ENCODE data around the gene ZMYND19. TPM values are rescaled to one million over a fixed set of nuclear protein-coding genes. Genes with fewer than 3 reads are reported as not detected.
A peak's percentile ranks its signal among the peaks of the same experiment; 100 is the strongest.

The ZMYND19 gene
- total and polyA plus RNA-seq, 2 of the 4 experiments (the other 2 are of a cell fraction), result 14.3 to 21.4 TPM

- peak; percentile 42 for ATAC-seq (ENCODE audit: low read depth)
- H3K4me1 ChIP-seq (ENCODE audit: control insufficient read depth, insufficient read depth, low read length), result peaks cover 7% of the 10 kb centered on the region
- no peak overlapping the region for H2BK5ac ChIP-seq (ENCODE audit: low read depth, low read length, poor library complexity, severe bottlenecking)
- TF ChIP-seq CEBPB (IDR thresholded peaks at IDR 0.05; ENCODE audit: low read depth, low read length), result no peak
- TF ChIP-seq FOS (IDR thresholded peaks at IDR 0.05; ENCODE audit: low read depth, low read length), result no peak
- TF ChIP-seq MXI1 (IDR thresholded peaks at IDR 0.05; ENCODE audit: borderline replicate concordance, low read depth, low read length), result no peak
- no peak for TF ChIP-seq BHLHE40 (IDR thresholded peaks at IDR 0.05; ENCODE audit: low read depth, low read length)
- no peak for TF ChIP-seq RAD21 (IDR thresholded peaks at IDR 0.05; ENCODE audit: low read length)
- no peak for TF ChIP-seq RFX5 (IDR thresholded peaks at IDR 0.05; ENCODE audit: low read depth, low read length)
- TF ChIP-seq, protein P1, sequence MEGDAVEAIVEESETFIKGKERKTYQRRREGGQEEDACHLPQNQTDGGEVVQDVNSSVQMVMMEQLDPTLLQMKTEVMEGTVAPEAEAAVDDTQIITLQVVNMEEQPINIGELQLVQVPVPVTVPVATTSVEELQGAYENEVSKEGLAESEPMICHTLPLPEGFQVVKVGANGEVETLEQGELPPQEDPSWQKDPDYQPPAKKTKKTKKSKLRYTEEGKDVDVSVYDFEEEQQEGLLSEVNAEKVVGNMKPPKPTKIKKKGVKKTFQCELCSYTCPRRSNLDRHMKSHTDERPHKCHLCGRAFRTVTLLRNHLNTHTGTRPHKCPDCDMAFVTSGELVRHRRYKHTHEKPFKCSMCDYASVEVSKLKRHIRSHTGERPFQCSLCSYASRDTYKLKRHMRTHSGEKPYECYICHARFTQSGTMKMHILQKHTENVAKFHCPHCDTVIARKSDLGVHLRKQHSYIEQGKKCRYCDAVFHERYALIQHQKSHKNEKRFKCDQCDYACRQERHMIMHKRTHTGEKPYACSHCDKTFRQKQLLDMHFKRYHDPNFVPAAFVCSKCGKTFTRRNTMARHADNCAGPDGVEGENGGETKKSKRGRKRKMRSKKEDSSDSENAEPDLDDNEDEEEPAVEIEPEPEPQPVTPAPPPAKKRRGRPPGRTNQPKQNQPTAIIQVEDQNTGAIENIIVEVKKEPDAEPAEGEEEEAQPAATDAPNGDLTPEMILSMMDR (conservative IDR thresholded peaks at IDR 0.05; ENCODE audit: low read depth, low read length), result no peak
- in situ Hi-C loops (cut with MboI; ENCODE audit: low sequenced_read_pairs), result no loop called here
- intact Hi-C loops (cut with micrococcal nuclease), result no loop called here
- no peak overlapping the region; the same call in 1 of the 2 replicates for H3K4me2 ChIP-seq (ENCODE audit: low read depth, low read length)
- BruUV-seq (replicated peaks), result no TSS peak
- H4K91ac ChIP-seq (ENCODE audit: insufficient read depth, low read depth, low read length), result no peak overlapping the region
- H2BK15ac ChIP-seq (ENCODE audit: low read depth, low read length), result no peak overlapping the region
- H3K36me3 ChIP-seq (ENCODE audit: control insufficient read depth, insufficient read depth, low read length), result peaks cover 25% of the 10 kb centered on the region
- H4K20me1 ChIP-seq (ENCODE audit: insufficient read depth, low read length), result peaks cover 10% of the 10 kb centered on the region; the same call in 1 of the 2 replicates
- peak overlapping the region; percentile 43; the same call in 1 of the 2 replicates for H3K27ac ChIP-seq (ENCODE audit: insufficient read depth, low read length)
- peak overlapping the region; percentile 82 for H2AFZ ChIP-seq (replicated peaks; ENCODE audit: low read length, poor library complexity)
- H3K4ac ChIP-seq (ENCODE audit: low read depth, low read length), result no peak overlapping the region
- dilution Hi-C loops (cut with HindIII; ENCODE audit: low sequenced_read_pairs, unreplicated experiment), result no loop called here
- H4K5ac ChIP-seq (ENCODE audit: low read depth, low read length), result no peak overlapping the region
- H3K9me3 ChIP-seq (ENCODE audit: control insufficient read depth, insufficient read depth, low read length), result no peaks in the 10 kb centered on the region
- H3K9ac ChIP-seq (ENCODE audit: low read depth, low read length), result 0 out of 2 replicates have a peak overlapping the region, but pooled peaks have one; percentile 31
- WGBS, 2 experiments (ENCODE audit: extremely low coverage in 2 of 2, insufficient read length in 1 of 2), result 0% methylated on average over 21 of the region's 61 CpGs; no CpG with 5 or more reads in 1 of the 2 experiments
- no peak overlapping the region for H3K23ac ChIP-seq (ENCODE audit: low read depth, low read length)
- H3K9me1 ChIP-seq (ENCODE audit: insufficient read depth, low read length), result no peaks in the 10 kb centered on the region
- H2AK5ac ChIP-seq (ENCODE audit: low read depth, low read length), result no peak overlapping the region
- H2BK20ac ChIP-seq (ENCODE audit: low read depth, low read length), result no peak overlapping the region
- ChIA-PET POLR2A (ENCODE audit: unreplicated experiment) (interaction anchor here (1.1 kb wide), 1 partner anchor 15 kb away, joined by 3 read pairs; no protein-coding TSS in a partner anchor), CTCF (no interaction called here)
- peaks cover 7 to 35% of the 10 kb centered on the region in 2 experiments for H3K79me1 ChIP-seq (ENCODE audit: low read depth in 1 of 2, low read length in 2 of 2)
- H4K8ac ChIP-seq (ENCODE audit: low read depth in 2 of 2, low read length in 2 of 2), result no peak overlapping the region
- DNase-seq, result no peak
- peak overlapping the region; percentile 99 for H3K4me3 ChIP-seq (ENCODE audit: insufficient read depth, low read depth, low read length)
- H3K14ac ChIP-seq (replicated peaks; ENCODE audit: low read depth, low read length), result no peak overlapping the region
- no peak overlapping the region for H3K56ac ChIP-seq (ENCODE audit: extremely low read depth, insufficient read depth, low read length)
- no peak overlapping the region for H3K18ac ChIP-seq (ENCODE audit: low read depth, low read length)
- H2BK120ac ChIP-seq (ENCODE audit: low read depth, low read length), result no peak overlapping the region
- no peaks in the 10 kb centered on the region for H3K27me3 ChIP-seq (ENCODE audit: control insufficient read depth, insufficient read depth, low read length)
- H2AK9ac ChIP-seq (replicated peaks; ENCODE audit: low read depth, low read length, poor library complexity), result peak overlapping the region; percentile 82
Observed at GRCh38 chr9:137590123-137590468, 216 bp downstream of the ZMYND19 start.
